HL-60 (cell line): ENCODE results near the gene ATRN.
A peak's percentile ranks its signal among the peaks of the same experiment; 100 is the strongest.
"Not testable (repeated sequence)": the region's sequence is repeated elsewhere in the genome, so short reads cannot be mapped to it uniquely, and the experiment has no call there.

ENCODE experiments used
- DNase-seq, 2 experiments: peaks; one replicate each; pipeline ENCODE4 v3.0.0-alpha.2; 2010 to 2020; ENCODE audit warnings: low read depth in 1 of 2, low spot score in 1 of 2
- H3K27ac ChIP-seq: fragments of 250-450 bp; sonication (Bioruptor Pico); replicated peaks from 2 replicates; pipeline ENCODE4 v1.5.1; 2020; ENCODE audit warnings: mild to moderate bottlenecking, moderate library complexity
- H3K27me3 ChIP-seq: fragments of 250-450 bp; sonication (Bioruptor Pico); 2 replicates; pipeline ENCODE4 v1.5.1; 2021; ENCODE audit warnings: mild to moderate bottlenecking, moderate library complexity; ENCODE audit not compliant: insufficient read depth, poor library complexity, severe bottlenecking
- H3K4me3 ChIP-seq: replicated peaks from 2 replicates; pipeline ENCODE4 v1.5.1; 2011; ENCODE audit warnings: mild to moderate bottlenecking, control low read depth, low read length; ENCODE audit not compliant: insufficient read depth
- GABPA ChIP-seq: IDR thresholded peaks from 2 replicates; pipeline ENCODE4 v1.6.1; 2012; ENCODE audit warnings: low read depth
- POLR2AphosphoS5 ChIP-seq: IDR thresholded peaks from 2 replicates; pipeline ENCODE4 v1.6.1; 2012; ENCODE audit warnings: low read depth
- REST ChIP-seq: IDR thresholded peaks from 2 replicates; pipeline ENCODE4 v1.6.1; 2012; ENCODE audit warnings: low read depth; ENCODE audit not compliant: insufficient replicate concordance
- SPI1 ChIP-seq: IDR thresholded peaks from 2 replicates; pipeline ENCODE4 v1.6.1; 2012; ENCODE audit warnings: low read depth, mild to moderate bottlenecking, borderline replicate concordance
- TF ChIP-seq, protein P1 (sequence below): IDR thresholded peaks from one replicate; pipeline ENCODE4 v1.5.1; 2011; ENCODE audit warnings: low read length, control low read depth, inconsistent platforms; ENCODE audit not compliant: insufficient read depth

The ATRN gene

DNA sequence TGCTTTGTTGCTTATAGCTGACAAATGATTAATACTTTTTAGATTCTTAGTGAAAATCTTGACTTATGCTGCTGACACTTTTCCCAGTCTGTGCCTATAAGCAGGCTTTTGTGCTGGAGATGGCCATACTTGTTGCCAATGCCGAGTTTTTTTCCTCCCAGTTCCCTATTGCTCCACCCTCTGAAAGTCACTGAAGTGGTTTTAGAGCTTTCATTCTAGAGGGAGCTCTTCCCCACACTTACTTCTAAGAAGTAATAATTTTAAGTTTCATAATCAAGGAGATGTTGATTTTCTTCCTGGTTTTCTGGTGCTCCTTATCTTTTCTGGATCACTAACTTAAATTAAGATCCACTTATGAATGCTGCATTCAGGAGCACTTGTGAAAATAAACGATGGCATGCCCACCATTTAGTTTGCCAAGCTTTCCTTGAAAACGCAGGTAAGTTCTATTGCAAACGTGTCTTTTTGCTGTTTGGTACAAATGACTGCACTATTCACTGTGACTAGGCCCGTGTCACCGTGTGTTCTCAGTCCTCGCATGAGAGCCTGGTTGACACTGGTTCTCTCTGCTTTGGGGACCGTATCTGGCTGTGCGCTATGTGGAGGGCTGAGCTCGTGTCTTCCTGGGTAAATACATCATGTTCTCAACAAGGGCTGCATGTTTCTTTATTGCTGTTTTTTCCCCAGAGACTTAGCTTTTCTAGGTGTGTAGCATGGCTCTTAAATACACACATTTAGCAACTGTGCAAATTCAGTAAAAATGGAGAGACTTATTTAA lies 142.2 kb downstream of the ATRN start:
- DNase-seq, result peak in 1 of 2 experiments; percentile 6
- Histone ChIP-seq H3K27me3 (no peaks in the 10 kb centered on the region), H3K27ac (no peak overlapping the region), H3K4me3 (no peak overlapping the region)
- TF ChIP-seq POLR2AphosphoS5 (no peak), SPI1 (no peak), REST (no peak), GABPA (no peak)
- TF ChIP-seq, protein P1, sequence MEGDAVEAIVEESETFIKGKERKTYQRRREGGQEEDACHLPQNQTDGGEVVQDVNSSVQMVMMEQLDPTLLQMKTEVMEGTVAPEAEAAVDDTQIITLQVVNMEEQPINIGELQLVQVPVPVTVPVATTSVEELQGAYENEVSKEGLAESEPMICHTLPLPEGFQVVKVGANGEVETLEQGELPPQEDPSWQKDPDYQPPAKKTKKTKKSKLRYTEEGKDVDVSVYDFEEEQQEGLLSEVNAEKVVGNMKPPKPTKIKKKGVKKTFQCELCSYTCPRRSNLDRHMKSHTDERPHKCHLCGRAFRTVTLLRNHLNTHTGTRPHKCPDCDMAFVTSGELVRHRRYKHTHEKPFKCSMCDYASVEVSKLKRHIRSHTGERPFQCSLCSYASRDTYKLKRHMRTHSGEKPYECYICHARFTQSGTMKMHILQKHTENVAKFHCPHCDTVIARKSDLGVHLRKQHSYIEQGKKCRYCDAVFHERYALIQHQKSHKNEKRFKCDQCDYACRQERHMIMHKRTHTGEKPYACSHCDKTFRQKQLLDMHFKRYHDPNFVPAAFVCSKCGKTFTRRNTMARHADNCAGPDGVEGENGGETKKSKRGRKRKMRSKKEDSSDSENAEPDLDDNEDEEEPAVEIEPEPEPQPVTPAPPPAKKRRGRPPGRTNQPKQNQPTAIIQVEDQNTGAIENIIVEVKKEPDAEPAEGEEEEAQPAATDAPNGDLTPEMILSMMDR, result no peak

GRCh38 chr20:3613821-3614440 lies 143.1 kb downstream of the ATRN start:
- Histone ChIP-seq H3K27me3 (no peaks in the 10 kb centered on the region), H3K4me3 (no peak overlapping the region), H3K27ac (no peak overlapping the region)
- no peak for DNase-seq
- TF ChIP-seq REST (no peak), SPI1 (no peak), POLR2AphosphoS5 (no peak), GABPA (no peak)
- TF ChIP-seq, protein P1, result no peak

GRCh38 chr20:3614466-3614865 lies 143.6 kb downstream of the ATRN start:
- Histone ChIP-seq H3K4me3 (no peak overlapping the region), H3K27ac (no peak overlapping the region)
- no peak for TF ChIP-seq GABPA
- TF ChIP-seq, protein P1, result no peak
- no peak for TF ChIP-seq REST
- no peak for TF ChIP-seq POLR2AphosphoS5
- TF ChIP-seq SPI1, result no peak

GRCh38 chr20:3615171-3615840 lies 144.5 kb downstream of the ATRN start:
- not testable (repeated sequence) for H3K27me3 ChIP-seq, H3K27ac ChIP-seq, H3K4me3 ChIP-seq
- peak in 1 of 2 experiments; percentile 7 for DNase-seq

More at GRCh38 chr20:3614466-3614865, 143.6 kb downstream of the ATRN start:
- no peak for DNase-seq
- H3K27me3 ChIP-seq, result no peaks in the 10 kb centered on the region
